ENCODE results near the gene KCNT1. TPM values are rescaled to one million over a fixed set of nuclear protein-coding genes. Genes with fewer than 3 reads are reported as not detected.

Gene KCNT1
- total RNA-seq, 4 donors from 2014 or later = 0.21 TPM; not detected in 3

- intact Hi-C loops (cut with DNase I) = no loop called here
- no peak overlapping the region for H3K4me3 ChIP-seq (replicated peaks in 1 of 3)
- no peaks in the 10 kb centered on the region for H3K27me3 ChIP-seq
- H3K36me3 ChIP-seq = no peaks in the 10 kb centered on the region
- no peaks in the 10 kb centered on the region for H3K9me3 ChIP-seq
- no peak for TF ChIP-seq CTCF (IDR thresholded peaks at IDR 0.05)
- no peak for TF ChIP-seq POLR2A (IDR thresholded peaks at IDR 0.05)
- no peak for DNase-seq
- no peak overlapping the region for H3K27ac ChIP-seq
- no peaks in the 10 kb centered on the region for H3K4me1 ChIP-seq
- WGBS, 2 donors = 66 to 89% methylated on average over 5 to 12 of the region's 14 CpGs
Observed at GRCh38 chr9:135743021-135743420, 41.0 kb downstream of the KCNT1 start.

GRCh38 chr9:135743546-135744332 lies 41.8 kb downstream of the KCNT1 start:
- Histone ChIP-seq H3K27me3 (no peaks in the 10 kb centered on the region), H3K27ac (no peak overlapping the region), H3K4me3 (replicated peaks in 1 of 3) (no peak overlapping the region), H3K4me1 (no peaks in the 10 kb centered on the region), H3K36me3 (no peaks in the 10 kb centered on the region), H3K9me3 (no peaks in the 10 kb centered on the region)
- 83 to 100% methylated on average over 3 to 6 of the region's 25 CpGs for WGBS, 2 donors
- intact Hi-C loops (cut with DNase I) = no loop called here
- DNase-seq = no peak
- TF ChIP-seq CTCF (IDR thresholded peaks at IDR 0.05) (no peak), POLR2A (IDR thresholded peaks at IDR 0.05) (no peak)

GRCh38 chr9:135744333-135745070 lies 42.5 kb downstream of the KCNT1 start:
- no peaks in the 10 kb centered on the region for H3K36me3 ChIP-seq
- no peaks in the 10 kb centered on the region for H3K27me3 ChIP-seq
- 87 to 90% methylated on average over 2 to 6 of the region's 33 CpGs for WGBS, 2 donors

GRCh38 chr9:135745189-135745588 lies 43.2 kb downstream of the KCNT1 start:
- no peak overlapping the region for H3K4me3 ChIP-seq (replicated peaks in 1 of 3)
- H3K9me3 ChIP-seq = no peaks in the 10 kb centered on the region
- no peaks in the 10 kb centered on the region for H3K4me1 ChIP-seq
- WGBS, 2 donors = 88 to 90% methylated on average over 17 to 21 of the region's 21 CpGs
- TF ChIP-seq CTCF (IDR thresholded peaks at IDR 0.05) (no peak), POLR2A (IDR thresholded peaks at IDR 0.05) (no peak)
- H3K27ac ChIP-seq = no peak overlapping the region
- DNase-seq = no peak
- H3K27me3 ChIP-seq = no peaks in the 10 kb centered on the region
- H3K36me3 ChIP-seq = no peaks in the 10 kb centered on the region
- intact Hi-C loops (cut with DNase I) = no loop called here

More at GRCh38 chr9:135744333-135745070, 42.5 kb downstream of the KCNT1 start:
- H3K27ac ChIP-seq = no peak overlapping the region
- DNase-seq = no peak
- intact Hi-C loops (cut with DNase I) = no loop called here
- no peak for TF ChIP-seq CTCF (IDR thresholded peaks at IDR 0.05)
- TF ChIP-seq POLR2A (IDR thresholded peaks at IDR 0.05) = no peak
- H3K4me3 ChIP-seq (replicated peaks in 1 of 3) = no peak overlapping the region
- H3K9me3 ChIP-seq = no peaks in the 10 kb centered on the region
- H3K4me1 ChIP-seq = no peaks in the 10 kb centered on the region

Data from thyroid gland (tissue), 4 donors.